H9 (cell line): ENCODE data around the gene CBX1. TPM values are rescaled to one million over a fixed set of nuclear protein-coding genes. Genes with fewer than 3 reads are reported as not detected.
"Not testable (repeated sequence)": the region's sequence is repeated elsewhere in the genome, so short reads cannot be mapped to it uniquely, and the experiment has no call there.

Experiments used
- DNase-seq: peaks from one replicate; pipeline ENCODE4 v3.0.0-alpha.2; 2017
- H2AFZ ChIP-seq: one replicate; pipeline ENCODE4 v1.6.1; 2013; ENCODE audit warnings: mild to moderate bottlenecking, low read length, control low read depth, moderate library complexity
- H2AK5ac ChIP-seq: 2 replicates; pipeline ENCODE4 v1.6.1; 2013; ENCODE audit warnings: low read length, control low read depth, mixed read lengths; ENCODE audit not compliant: insufficient read length
- H2BK120ac ChIP-seq: one replicate; pipeline ENCODE4 v1.6.1; 2013; ENCODE audit warnings: low read depth, mild to moderate bottlenecking, low read length, control low read depth, inconsistent platforms; ENCODE audit not compliant: poor library complexity, severe bottlenecking
- H2BK12ac ChIP-seq: 2 replicates; pipeline ENCODE4 v1.6.1; 2013; ENCODE audit warnings: low read length, control low read depth, mixed read lengths, low read depth; ENCODE audit not compliant: insufficient read length
- H2BK15ac ChIP-seq: 2 replicates; pipeline ENCODE4 v1.6.1; 2013; ENCODE audit warnings: low read depth, low read length, control low read depth
- H2BK20ac ChIP-seq: one replicate; pipeline ENCODE4 v1.6.1; 2013; ENCODE audit warnings: low read depth, mild to moderate bottlenecking, low read length, control low read depth, inconsistent platforms; ENCODE audit not compliant: poor library complexity, severe bottlenecking
- H2BK5ac ChIP-seq: 2 replicates; pipeline ENCODE4 v1.6.1; 2013; ENCODE audit warnings: low read length, control low read depth, mixed read lengths; ENCODE audit not compliant: insufficient read length
- H3K14ac ChIP-seq: 2 replicates; pipeline ENCODE4 v1.6.1; 2013; ENCODE audit warnings: low read length, control low read depth; ENCODE audit not compliant: insufficient read depth
- H3K18ac ChIP-seq: 2 replicates; pipeline ENCODE4 v1.6.1; 2013; ENCODE audit warnings: low read depth, mild to moderate bottlenecking, mixed read lengths, low read length, control low read depth; ENCODE audit not compliant: insufficient read length
- H3K23ac ChIP-seq: 2 replicates; pipeline ENCODE4 v1.6.1; 2013; ENCODE audit warnings: low read length, control low read depth, mixed read lengths, low read depth; ENCODE audit not compliant: insufficient read length
- H3K23me2 ChIP-seq: 2 replicates; pipeline ENCODE4 v1.6.1; 2013; ENCODE audit warnings: low read depth, mild to moderate bottlenecking, mixed read lengths, low read length, control low read depth; ENCODE audit not compliant: insufficient read length, poor library complexity, severe bottlenecking
- H3K27ac ChIP-seq: 2 replicates; pipeline ENCODE4 v1.5.1; 2013; ENCODE audit warnings: low read length, control low read depth, mixed read lengths, low read depth; ENCODE audit not compliant: insufficient read length
- H3K27me3 ChIP-seq: 2 replicates; pipeline ENCODE4 v1.6.1; 2013; ENCODE audit warnings: low read length, control low read depth, inconsistent platforms; ENCODE audit not compliant: insufficient read depth
- H3K4ac ChIP-seq: 2 replicates; pipeline ENCODE4 v1.6.1; 2013; ENCODE audit warnings: low read depth, mild to moderate bottlenecking, control low read depth, inconsistent platforms, low read length, moderate library complexity
- H3K4me1 ChIP-seq: 2 replicates; pipeline ENCODE4 v1.6.1; 2013; ENCODE audit warnings: low read length, control low read depth, inconsistent platforms; ENCODE audit not compliant: insufficient read depth
- H3K4me2 ChIP-seq: 2 replicates; pipeline ENCODE4 v1.6.1; 2013; ENCODE audit warnings: low read length, control low read depth, mixed read lengths; ENCODE audit not compliant: insufficient read length, insufficient read depth
- H3K56ac ChIP-seq: 2 replicates; pipeline ENCODE4 v1.6.1; 2013; ENCODE audit warnings: low read depth, mild to moderate bottlenecking, mixed read lengths, low read length, control low read depth; ENCODE audit not compliant: insufficient read length
- H3K79me1 ChIP-seq: 2 replicates; pipeline ENCODE4 v1.6.1; 2013; ENCODE audit warnings: low read depth, mild to moderate bottlenecking, moderate library complexity, low read length, control low read depth, inconsistent platforms; ENCODE audit not compliant: insufficient read depth, poor library complexity, severe bottlenecking
- H3K79me2 ChIP-seq: 2 replicates; pipeline ENCODE4 v1.6.1; 2013; ENCODE audit warnings: low read length, control low read depth, inconsistent platforms; ENCODE audit not compliant: insufficient read depth
- H3K9ac ChIP-seq: 2 replicates; pipeline ENCODE4 v1.6.1; 2013; ENCODE audit warnings: low read length, control low read depth, mixed read lengths; ENCODE audit not compliant: insufficient read length; ENCODE audit errors: extremely low read depth
- H3K9me3 ChIP-seq: one replicate; pipeline ENCODE4 v1.6.1; 2013; ENCODE audit warnings: low read depth, low read length, inconsistent platforms; ENCODE audit not compliant: control insufficient read depth
- H3T11ph ChIP-seq: one replicate; pipeline ENCODE4 v1.6.1; 2013; ENCODE audit warnings: mild to moderate bottlenecking, low read length, control low read depth, inconsistent platforms
- H4K20me1 ChIP-seq: one replicate; pipeline ENCODE4 v1.6.1; 2013; ENCODE audit not compliant: control insufficient read depth, insufficient read length, insufficient read depth
- H4K5ac ChIP-seq: 2 replicates; pipeline ENCODE4 v1.6.1; 2013; ENCODE audit warnings: low read depth, mild to moderate bottlenecking, mixed read lengths, low read length, control low read depth; ENCODE audit not compliant: insufficient read length
- H4K8ac ChIP-seq: replicated peaks from 2 replicates; pipeline ENCODE4 v1.6.1; 2013; ENCODE audit warnings: low read length, control low read depth, mixed read lengths, low read depth; ENCODE audit not compliant: insufficient read length
- H4K91ac ChIP-seq: 2 replicates; pipeline ENCODE4 v1.6.1; 2013; ENCODE audit warnings: low read depth, mild to moderate bottlenecking, moderate library complexity, mixed read lengths, low read length, control low read depth; ENCODE audit not compliant: insufficient read length
- H3K27ac Mint-ChIP-seq, 3 experiments: 2 replicates in 2 of 3; 3 replicates in 1 of 3; pipeline ENCODE4 v1.8.0; 2020 to 2021; ENCODE audit warnings: mixed read lengths in 3 of 3, mild to moderate bottlenecking in 1 of 3, moderate library complexity in 1 of 3
- H3K27me3 Mint-ChIP-seq: 2 replicates; pipeline ENCODE4 v1.8.0; 2021; ENCODE audit warnings: low read depth, mild to moderate bottlenecking, moderate library complexity, mixed read lengths
- H3K36me3 Mint-ChIP-seq, 3 experiments: 2 replicates in 2 of 3; 3 replicates in 1 of 3; pipeline ENCODE4 v1.8.0; 2020 to 2021; ENCODE audit warnings: low read depth in 3 of 3, mixed read lengths in 3 of 3; ENCODE audit not compliant: insufficient read depth in 1 of 3
- H3K4me1 Mint-ChIP-seq, 2 experiments: 2 replicates each; pipeline ENCODE4 v1.8.0; 2020; ENCODE audit warnings: mixed read lengths in 2 of 2
- H3K4me3 Mint-ChIP-seq, 2 experiments: 2 replicates in 1 of 2; 3 replicates in 1 of 2; pipeline ENCODE4 v1.8.0; 2020 to 2021; ENCODE audit warnings: mild to moderate bottlenecking in 2 of 2, mixed read lengths in 2 of 2, moderate library complexity in 1 of 2
- H3K9me3 Mint-ChIP-seq, 2 experiments: 2 replicates in 1 of 2; 3 replicates in 1 of 2; pipeline ENCODE4 v1.8.0; 2020; ENCODE audit warnings: mild to moderate bottlenecking in 2 of 2, mixed read lengths in 2 of 2, moderate library complexity in 1 of 2
- WGBS: extraction: QIAGEN DNeasy Blood & Tissue Kit; methylation state at CpG from one replicate; pipeline ENCODE4 v1.1.7; 2013; ENCODE audit warnings: missing lambda C conversion rate, low lambda C conversion rate, mixed read lengths; ENCODE audit not compliant: insufficient read length; ENCODE audit errors: extremely low coverage; 5-methylcytosine and 5-hydroxymethylcytosine counted together
- total RNA-seq: library from RNA; stranded (reverse); gene quantifications from 2 replicates; pipeline ENCODE4 v1.2.1, GENCODE V29; 2021
- TF ChIP-seq, protein P1 (sequence below): fragments of 200-600 bp; sonication (generic); conservative IDR thresholded peaks from 3 replicates; pipeline ENCODE4 v1.8.0; 2021; ENCODE audit warnings: antibody characterized with exemption, mild to moderate bottlenecking

Gene CBX1
- total RNA-seq, 1 experiment from 2014 or later: 155 TPM

DNA sequence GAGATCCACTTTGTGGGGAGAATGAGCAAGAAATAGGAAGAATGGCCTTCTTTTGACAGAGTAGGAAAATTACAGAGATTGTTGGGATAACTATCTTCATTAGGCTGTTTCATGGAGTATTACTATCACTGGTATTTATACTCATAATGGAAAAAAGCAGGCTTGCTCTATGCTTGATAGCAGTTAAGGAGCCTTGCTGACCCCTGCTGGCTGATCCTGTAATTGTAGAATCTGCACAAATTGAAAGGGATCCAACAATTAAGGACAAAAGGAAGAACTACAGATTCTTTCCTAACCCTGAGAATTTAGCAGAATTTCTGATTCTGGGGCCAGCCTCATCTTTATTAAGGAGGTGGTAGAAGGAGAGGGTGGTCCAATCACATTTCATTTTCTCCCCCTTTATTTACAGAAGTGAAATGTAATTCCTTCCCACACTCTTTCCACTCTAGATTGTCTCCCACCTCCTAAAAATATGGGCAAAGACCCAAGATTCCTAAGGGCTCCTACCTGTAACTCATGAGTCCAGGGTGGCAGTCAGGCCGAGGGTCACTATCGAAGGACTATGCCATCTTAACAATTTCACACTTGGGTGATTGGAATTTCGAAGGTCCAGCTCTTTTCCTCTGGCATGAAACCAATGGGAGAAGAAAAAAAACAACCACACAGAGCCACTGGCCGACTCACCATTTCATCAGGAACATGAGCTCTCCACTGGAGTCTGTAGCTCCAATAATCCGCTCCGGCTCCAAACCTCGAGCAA is 26.8 kb downstream of the CBX1 start:
- peaks cover 21 to 72% (median 67%) of the 10 kb centered on the region in 3 experiments for H3K36me3 Mint-ChIP-seq
- no peaks in the 10 kb centered on the region for H3K4me1 Mint-ChIP-seq
- peak; percentile 70 for DNase-seq
- Histone ChIP-seq H2BK5ac (no peak overlapping the region), H4K20me1 (no peaks in the 10 kb centered on the region), H3K23me2 (no peaks in the 10 kb centered on the region), H3K9me3 (no peaks in the 10 kb centered on the region), H2BK20ac (no peak overlapping the region), H3K4me1 (no peaks in the 10 kb centered on the region), H3K14ac (no peak overlapping the region), H4K91ac (no peak overlapping the region), H3K56ac (no peak overlapping the region), H3K23ac (no peak overlapping the region), H2BK120ac (no peak overlapping the region), H3K79me2 (no peaks in the 10 kb centered on the region), H2BK15ac (no peak overlapping the region), H2AFZ (no peak overlapping the region), H3K27ac (no peak overlapping the region), H3K9ac (no peak overlapping the region), H3K18ac (no peak overlapping the region), H4K5ac (no peak overlapping the region), H4K8ac (no peak overlapping the region), H3K27me3 (no peaks in the 10 kb centered on the region), H3K4me2 (no peak overlapping the region), H2AK5ac (no peak overlapping the region), H3K79me1 (peaks cover 5% of the 10 kb centered on the region), H2BK12ac (no peak overlapping the region), H3K4ac (no peak overlapping the region), H3T11ph (no peak overlapping the region)
- WGBS: no CpG with 5 or more reads among the region's 7 CpGs
- TF ChIP-seq, protein P1, sequence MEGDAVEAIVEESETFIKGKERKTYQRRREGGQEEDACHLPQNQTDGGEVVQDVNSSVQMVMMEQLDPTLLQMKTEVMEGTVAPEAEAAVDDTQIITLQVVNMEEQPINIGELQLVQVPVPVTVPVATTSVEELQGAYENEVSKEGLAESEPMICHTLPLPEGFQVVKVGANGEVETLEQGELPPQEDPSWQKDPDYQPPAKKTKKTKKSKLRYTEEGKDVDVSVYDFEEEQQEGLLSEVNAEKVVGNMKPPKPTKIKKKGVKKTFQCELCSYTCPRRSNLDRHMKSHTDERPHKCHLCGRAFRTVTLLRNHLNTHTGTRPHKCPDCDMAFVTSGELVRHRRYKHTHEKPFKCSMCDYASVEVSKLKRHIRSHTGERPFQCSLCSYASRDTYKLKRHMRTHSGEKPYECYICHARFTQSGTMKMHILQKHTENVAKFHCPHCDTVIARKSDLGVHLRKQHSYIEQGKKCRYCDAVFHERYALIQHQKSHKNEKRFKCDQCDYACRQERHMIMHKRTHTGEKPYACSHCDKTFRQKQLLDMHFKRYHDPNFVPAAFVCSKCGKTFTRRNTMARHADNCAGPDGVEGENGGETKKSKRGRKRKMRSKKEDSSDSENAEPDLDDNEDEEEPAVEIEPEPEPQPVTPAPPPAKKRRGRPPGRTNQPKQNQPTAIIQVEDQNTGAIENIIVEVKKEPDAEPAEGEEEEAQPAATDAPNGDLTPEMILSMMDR: peak; percentile 80
- no peak overlapping the region for H3K4me3 Mint-ChIP-seq
- no peaks in the 10 kb centered on the region for H3K9me3 Mint-ChIP-seq
- peak overlapping the region in 2 of 3 experiments; percentile 74 to 81; a peak in 5 of 7 replicates for H3K27ac Mint-ChIP-seq
- H3K27me3 Mint-ChIP-seq: no peaks in the 10 kb centered on the region

GRCh38 chr17:48073566-48074094 is 27.6 kb downstream of the CBX1 start:
- no CpG with 5 or more reads among the region's 5 CpGs for WGBS
- not testable (repeated sequence) for H2BK5ac ChIP-seq, H3K23ac ChIP-seq, H3K56ac ChIP-seq, H2BK120ac ChIP-seq, H4K91ac ChIP-seq, H3K9me3 Mint-ChIP-seq, DNase-seq, H2BK15ac ChIP-seq, H3K4me1 Mint-ChIP-seq, H3K14ac ChIP-seq, H3K4me1 ChIP-seq, H4K5ac ChIP-seq, H2AFZ ChIP-seq, H3K27ac ChIP-seq, H3K4me3 Mint-ChIP-seq, H4K8ac ChIP-seq, H3K9me3 ChIP-seq, H3K79me2 ChIP-seq, H3K27ac Mint-ChIP-seq, H3K79me1 ChIP-seq, H3K9ac ChIP-seq, H3T11ph ChIP-seq, H4K20me1 ChIP-seq, H3K4me2 ChIP-seq, H3K23me2 ChIP-seq, H3K18ac ChIP-seq, H2BK12ac ChIP-seq, H3K27me3 Mint-ChIP-seq, H3K27me3 ChIP-seq, H3K4ac ChIP-seq, H2BK20ac ChIP-seq, H2AK5ac ChIP-seq
- H3K36me3 Mint-ChIP-seq: peaks cover 21 to 78% (median 72%) of the 10 kb centered on the region in 3 experiments
